NCI-H187 treated with DMSO at 0.1 percent for 48 hours (cell line): ENCODE measurements around the gene FGF14.
"Not testable (repeated sequence)": the region's sequence is repeated elsewhere in the genome, so short reads cannot be mapped to it uniquely, and the experiment has no call there.

Source experiments
- DNase-seq: peaks from one replicate; lab custom pipeline; 2025; lab: John Stamatoyannopoulos, UW

The FGF14 gene

GRCh38 chr13:102195566-102196462, 206.0 kb downstream of the FGF14 start:
- DNase-seq, result no peak

DNA sequence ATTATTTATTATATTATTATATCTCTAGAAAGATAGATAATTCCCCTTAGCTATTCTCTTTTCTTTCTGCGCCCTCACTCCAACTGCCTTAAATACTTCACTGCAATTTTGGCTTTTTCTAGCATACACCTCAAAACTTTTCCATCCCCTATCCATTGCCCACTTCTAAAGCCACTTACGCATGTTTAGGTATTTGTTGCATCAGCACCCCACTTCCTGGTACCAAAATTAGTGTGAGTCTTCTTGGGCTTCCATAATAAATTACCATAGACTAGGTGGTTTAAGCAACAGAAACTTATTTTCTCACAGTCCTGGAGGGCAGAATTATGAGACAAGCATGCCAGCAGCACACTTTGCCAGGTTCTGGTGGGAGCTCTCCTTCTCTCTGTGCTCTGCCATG, 209.0 kb downstream of the FGF14 start:
- DNase-seq, result no peak

GRCh38 chr13:102191951-102192502, 209.8 kb downstream of the FGF14 start:
- DNase-seq, result no peak

DNA sequence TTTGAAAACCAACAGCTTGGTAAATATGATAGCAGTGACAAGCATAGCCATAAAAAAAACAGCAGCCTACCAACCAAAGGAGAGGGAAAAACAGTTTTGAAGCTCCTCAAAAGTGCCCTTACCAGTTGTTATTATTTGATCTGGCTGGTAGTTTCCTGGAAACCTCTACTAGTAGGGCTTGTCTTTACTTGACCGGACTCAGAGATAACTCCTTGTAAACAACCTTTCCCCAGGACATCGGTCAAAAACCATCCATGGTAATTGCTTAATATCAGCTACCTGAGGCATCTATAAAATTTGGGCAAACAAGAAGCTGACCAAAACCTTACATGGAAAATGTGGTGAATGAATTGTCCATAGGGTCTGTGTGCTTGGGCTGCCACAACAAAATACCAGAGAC, 210.9 kb downstream of the FGF14 start:
- DNase-seq, result no peak

DNA sequence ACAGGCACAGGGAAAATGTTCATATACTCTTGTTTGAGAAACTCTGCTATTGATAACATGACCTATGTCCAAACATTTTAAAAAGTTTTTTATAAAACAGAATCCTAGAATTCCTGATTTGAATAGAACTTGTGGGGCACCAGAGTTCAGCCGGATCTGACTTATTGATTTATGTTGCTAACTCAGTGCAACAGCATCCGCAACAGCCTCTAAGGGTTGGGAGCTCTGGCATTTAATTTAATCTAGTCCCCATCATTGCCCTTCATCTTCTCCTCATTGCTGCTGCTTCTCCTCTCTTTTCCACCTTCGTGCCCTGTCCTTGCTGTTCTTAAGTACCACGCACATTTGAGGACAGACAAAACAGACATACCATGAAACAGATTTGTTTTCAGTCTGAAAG, 214.5 kb downstream of the FGF14 start:
- DNase-seq, result no peak

GRCh38 chr13:102185375-102185984, 216.4 kb downstream of the FGF14 start:
- no peak for DNase-seq

DNA sequence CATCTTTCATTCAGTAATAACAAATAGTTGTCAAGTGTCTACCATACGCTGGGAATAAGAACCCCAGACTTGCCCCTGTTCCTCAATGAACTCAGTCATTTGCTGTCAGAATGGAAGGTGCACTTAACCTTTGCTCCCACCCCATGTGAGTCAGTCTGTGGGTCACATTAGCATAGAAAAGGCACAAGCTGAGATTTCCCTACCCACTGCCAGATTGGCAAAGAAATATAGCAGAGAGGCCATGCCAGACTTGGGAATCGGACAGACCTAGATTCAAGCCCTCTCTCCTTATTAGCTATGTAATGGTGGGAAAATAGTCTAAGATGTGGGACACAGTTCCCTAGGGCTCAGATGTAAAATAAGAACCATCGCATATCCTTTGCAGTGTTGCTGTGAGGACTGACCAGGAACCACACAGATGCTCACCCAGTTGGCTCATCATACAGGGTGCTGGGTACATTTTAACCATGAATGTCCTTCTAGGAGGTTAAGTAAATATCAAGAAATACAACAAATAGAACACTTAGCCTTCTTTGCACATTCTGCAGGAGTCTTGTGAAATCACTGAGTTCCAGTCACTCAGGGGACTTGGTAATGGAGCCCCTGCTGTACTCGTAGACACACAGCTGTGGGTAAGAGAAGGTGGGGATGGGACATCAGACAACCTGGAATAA, 218.2 kb downstream of the FGF14 start:
- DNase-seq, result no peak

- DNase-seq, result no peak
Observed at GRCh38 chr13:102182170-102182569, 219.7 kb downstream of the FGF14 start.

GRCh38 chr13:102177431-102177830, 224.4 kb downstream of the FGF14 start:
- DNase-seq, result no peak

GRCh38 chr13:102176846-102177245, 225.0 kb downstream of the FGF14 start:
- DNase-seq, result peak; percentile 55

GRCh38 chr13:102172406-102172805, 229.4 kb downstream of the FGF14 start:
- DNase-seq, result no peak

DNA sequence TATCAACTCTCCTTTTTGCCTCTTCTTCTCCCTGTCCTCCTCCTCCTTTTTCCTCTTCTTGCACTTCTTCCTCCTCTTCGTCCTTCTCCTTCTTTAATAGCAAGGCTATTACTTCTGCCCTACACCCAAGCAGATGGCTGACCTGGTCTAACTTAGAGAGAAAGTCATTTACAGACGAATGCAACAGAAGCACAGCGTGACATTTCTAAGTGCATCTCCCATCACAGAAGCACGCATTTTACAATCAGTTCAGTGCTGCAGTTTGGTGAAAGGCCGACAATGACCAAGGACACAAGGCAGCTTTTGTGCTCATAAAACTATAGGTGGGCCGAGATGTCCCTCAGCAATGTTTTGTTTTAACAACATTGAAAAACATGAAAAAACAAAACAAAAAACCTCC, 231.5 kb downstream of the FGF14 start:
- no peak for DNase-seq

GRCh38 chr13:102169471-102170015, 232.3 kb downstream of the FGF14 start:
- DNase-seq, result no peak

DNA sequence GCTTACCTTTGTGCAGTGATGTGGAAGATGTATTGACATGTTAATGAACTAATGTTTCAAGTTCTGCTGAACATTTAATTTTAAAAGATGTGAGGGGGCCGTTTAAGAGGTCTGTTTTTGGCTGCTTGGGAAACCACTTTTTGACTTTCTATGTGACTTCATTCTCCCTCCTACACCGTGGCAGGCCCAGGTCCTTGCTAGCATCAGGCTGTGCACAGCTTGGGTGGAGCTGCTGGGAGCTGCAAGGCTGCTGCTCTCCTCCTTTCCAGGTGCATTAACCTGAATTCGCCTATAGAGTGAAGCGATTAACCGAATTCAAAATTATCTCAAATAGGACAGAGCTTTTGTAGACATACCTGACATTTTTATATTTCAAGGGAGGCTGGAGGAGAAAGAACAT, 249.1 kb downstream of the FGF14 start:
- DNase-seq, result no peak

- DNase-seq, result no peak
Observed at GRCh38 chr13:102147353-102147752, 254.5 kb downstream of the FGF14 start.

DNA sequence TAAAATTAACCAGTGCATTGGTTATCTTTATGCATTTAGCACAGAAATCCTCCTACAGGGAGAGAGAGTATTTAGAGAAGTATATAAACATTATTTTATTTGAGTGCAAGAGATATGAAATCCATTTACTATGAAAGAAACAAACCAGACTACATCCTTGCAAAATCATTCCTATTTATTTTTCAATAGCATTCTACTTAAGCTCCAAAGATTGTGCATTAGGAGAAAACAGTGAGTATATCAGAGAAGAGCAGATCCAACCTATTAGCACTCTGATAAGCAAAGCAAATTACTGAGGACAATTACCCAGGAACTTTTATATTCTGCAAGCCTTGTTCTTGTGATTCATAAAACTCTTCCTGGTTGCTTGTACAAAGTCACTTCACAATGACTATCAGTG, 256.1 kb downstream of the FGF14 start:
- DNase-seq, result no peak

DNA sequence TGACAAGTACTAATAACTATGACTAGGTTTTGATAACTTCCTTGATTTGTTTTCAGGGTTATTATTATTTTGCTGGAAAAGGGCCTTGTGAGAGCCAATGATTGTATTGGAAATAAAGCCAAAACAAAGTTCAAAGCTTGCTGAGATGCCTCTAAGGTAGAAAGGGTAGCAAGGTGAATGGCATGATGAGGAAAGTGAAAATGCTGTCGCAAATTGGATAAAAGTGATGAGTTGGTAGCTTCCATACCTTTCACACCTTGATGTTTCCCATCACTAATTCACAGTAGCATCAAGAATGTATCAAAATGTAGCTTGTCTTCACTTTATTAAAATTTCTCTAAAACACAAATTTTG, 259.4 kb downstream of the FGF14 start:
- no peak for DNase-seq

- no peak for DNase-seq
Observed at GRCh38 chr13:102141625-102142472, 260.0 kb downstream of the FGF14 start.

DNA sequence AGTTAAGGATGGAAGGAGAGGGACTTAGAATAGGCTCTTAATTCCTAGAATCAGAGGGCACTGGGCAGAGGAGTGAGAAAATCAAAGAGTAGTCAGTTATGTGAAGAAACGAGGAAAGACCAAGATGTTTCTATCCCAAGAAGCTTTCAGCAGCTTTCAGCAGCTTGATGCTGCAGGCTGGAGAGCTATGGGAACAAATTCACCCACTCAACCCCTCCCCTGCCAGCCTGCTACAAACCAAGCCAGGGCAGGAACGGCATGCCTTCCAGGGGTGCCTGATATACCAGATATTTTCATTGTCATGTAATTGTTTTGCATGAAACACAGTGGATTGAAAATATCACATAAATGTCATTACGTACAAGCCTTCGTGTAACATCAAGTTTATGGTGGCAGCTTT, 262.2 kb downstream of the FGF14 start:
- DNase-seq, result no peak

- DNase-seq, result no peak
Observed at GRCh38 chr13:102138635-102139190, 263.1 kb downstream of the FGF14 start.

GRCh38 chr13:102137904-102138303, 263.9 kb downstream of the FGF14 start:
- not testable (repeated sequence) for DNase-seq
